ENCODE results near the gene CFL1. TPM values are rescaled to one million over a fixed set of nuclear protein-coding genes. Genes with fewer than 3 reads are reported as not detected.

The CFL1 gene
- total and polyA plus RNA-seq, 2 of the 8 experiments (the other 6 are each of a cell fraction or from before 2014, with no cell fraction given) = 1,252 to 1,365 TPM

DNA sequence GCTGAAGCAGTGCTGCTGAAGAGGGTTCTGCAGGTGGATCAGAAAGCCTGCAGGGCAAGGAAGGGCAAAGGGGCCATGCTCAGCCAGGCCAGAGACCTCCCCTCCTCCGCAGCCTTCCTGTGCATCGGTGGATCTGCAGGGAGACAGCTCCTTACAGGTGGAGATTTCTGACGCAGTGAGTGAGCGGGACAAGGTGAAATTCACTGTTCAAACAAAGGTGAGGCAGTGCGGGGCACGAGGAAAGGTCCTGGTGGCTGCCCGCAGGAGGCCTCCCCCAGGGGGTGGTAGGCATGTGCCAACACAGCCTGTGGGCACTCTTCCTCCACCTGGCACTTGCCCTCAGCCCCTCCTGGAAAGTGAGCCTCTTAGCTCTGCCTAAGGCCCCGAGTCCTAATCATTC is 8.6 kb downstream of the CFL1 start:
- Histone ChIP-seq H3K23ac (ENCODE audit: insufficient read length) (no peak overlapping the region), H4K8ac (ENCODE audit: extremely low read depth, insufficient read depth, low read length) (no peak overlapping the region), H3K14ac (ENCODE audit: insufficient read length) (no peak overlapping the region), H2BK20ac (ENCODE audit: low read length) (no peak overlapping the region), H3K79me1 (ENCODE audit: low read depth, low read length) (peaks cover 5% of the 10 kb centered on the region; the same call in 1 of the 2 replicates), H3K79me2 (ENCODE audit: control insufficient read depth in 1 of 2, insufficient read depth in 2 of 2, low read length in 2 of 2) (peaks cover 0 to 6% of the 10 kb centered on the region in 2 experiments; a peak in 2 of 4 replicates), H3K23me2 (ENCODE audit: low read depth, low read length) (no peaks in the 10 kb centered on the region), H3K9ac (replicated peaks in 1 of 4; ENCODE audit: extremely low read depth in 1 of 4, low read depth in 3 of 4, low read length in 3 of 4) (no peak overlapping the region), H2AFZ (ENCODE audit: low read length) (no peak overlapping the region), H3K36me3 (ENCODE audit: control insufficient read depth in 2 of 4, insufficient read depth in 4 of 4, low read length in 3 of 4) (peaks cover 2 to 15% (median 12%) of the 10 kb centered on the region in 4 experiments), H3K27me3 (replicated peaks in 1 of 4; ENCODE audit: control insufficient read depth in 3 of 4, extremely low read depth in 1 of 4, insufficient read depth in 3 of 4, low read length in 3 of 4) (no peaks in the 10 kb centered on the region; a peak in 1 of 7 replicates), H3K4me1 (replicated peaks in 1 of 4; ENCODE audit: control insufficient read depth in 3 of 4, insufficient read depth in 4 of 4, low read length in 3 of 4) (peaks cover 0 to 4% (median under 1%) of the 10 kb centered on the region in 4 experiments; a peak in 5 of 7 replicates), H2BK5ac (ENCODE audit: low read depth, low read length) (0 out of 2 replicates have a peak overlapping the region, but pooled peaks have one; percentile 77), H2BK120ac (replicated peaks; ENCODE audit: low read depth, low read length) (no peak overlapping the region), H2BK15ac (ENCODE audit: low read length) (no peak overlapping the region), H3K56ac (replicated peaks; ENCODE audit: insufficient read length, low read depth, low read length) (no peak overlapping the region), H4K5ac (ENCODE audit: insufficient read length, low read depth, low read length) (no peak overlapping the region), H3K18ac (ENCODE audit: extremely low read depth, low read length) (no peak overlapping the region), H3K4ac (replicated peaks; ENCODE audit: insufficient read length, low read depth, low read length) (no peak overlapping the region), H4K91ac (replicated peaks; ENCODE audit: insufficient read length, low read length) (no peak overlapping the region), H3K27ac (ENCODE audit: low read depth, low read length) (no peak overlapping the region), H3K4me3 (ENCODE audit: extremely low read depth in 1 of 4, insufficient read depth in 2 of 4, low read depth in 3 of 4, low read length in 4 of 4) (no peak overlapping the region), H3K9me3 (ENCODE audit: insufficient read depth in 2 of 2, low read depth in 1 of 2, low read length in 1 of 2) (peaks cover 7 to 10% of the 10 kb centered on the region in 2 experiments; a peak in 2 of 4 replicates), H3K4me2 (ENCODE audit: insufficient read depth in 1 of 2, low read depth in 2 of 2, low read length in 2 of 2) (0 out of 4 replicates have a peak overlapping the region, but pooled peaks of 1 of the 2 experiments have one; percentile 6), H2BK12ac (ENCODE audit: low read depth, low read length) (no peak overlapping the region), H2AK5ac (ENCODE audit: low read depth, low read length) (no peak overlapping the region), H4K20me1 (replicated peaks in 1 of 2; ENCODE audit: control insufficient read depth in 1 of 2, insufficient read depth in 2 of 2, low read length in 2 of 2) (peaks cover 9 to 12% of the 10 kb centered on the region in 2 experiments)
- ChIA-PET CTCF (ENCODE audit: partially characterized antibody) (interaction anchor here (1.0 to 15.2 kb wide), 13 partner anchors 9 to 139 kb away, joined by 3 to 283 read pairs (median 16); partner anchors contain the start of genes AP5B1, CCDC85B, CFL1 and CTSW), POLR2A (ENCODE audit: partially characterized antibody) (interaction anchor here (1.0 to 38.3 kb wide), 8 partner anchors 11 to 186 kb away, joined by 3 to 1071 read pairs (median 5); partner anchors contain the start of genes CCDC85B, CFL1, CTSW and EFEMP2)
- FAIRE-seq (no peak), DNase-seq (ENCODE audit: low read depth in 1 of 2, low spot score in 2 of 2) (no peak)
- 86% methylated on average over 8 of the region's 8 CpGs; no CpG with 5 or more reads in 1 of the 2 experiments for WGBS, 2 experiments (ENCODE audit: extremely low coverage in 1 of 2, insufficient coverage in 1 of 2, insufficient read length in 1 of 2, insufficient replicate concordance in 2 of 2, low coverage in 1 of 2, low lambda C conversion rate in 2 of 2, missing lambda C conversion rate in 1 of 2)
- TF ChIP-seq MAFK (IDR thresholded peaks at IDR 0.05; ENCODE audit: low read depth, low read length) (no peak), RFX5 (IDR thresholded peaks at IDR 0.05; ENCODE audit: borderline replicate concordance, low read depth, low read length) (no peak), EZH2 (IDR thresholded peaks at IDR 0.05; ENCODE audit: low read depth, low read length, severe bottlenecking) (no peak), EGR1 (IDR thresholded peaks at IDR 0.05; ENCODE audit: borderline replicate concordance, low read depth, low read length) (no peak), JUN (IDR thresholded peaks at IDR 0.05; ENCODE audit: low read depth, low read length) (no peak), ASH2L (IDR thresholded peaks at IDR 0.05; ENCODE audit: low read length) (no peak), POU5F1 (IDR thresholded peaks at IDR 0.05; ENCODE audit: low read depth, low read length) (no peak), SUZ12 (IDR thresholded peaks at IDR 0.05; ENCODE audit: low read length) (no peak), SAP30 (IDR thresholded peaks at IDR 0.05; ENCODE audit: insufficient read depth, insufficient replicate concordance, low read length) (no peak)
- TF ChIP-seq, protein P1, sequence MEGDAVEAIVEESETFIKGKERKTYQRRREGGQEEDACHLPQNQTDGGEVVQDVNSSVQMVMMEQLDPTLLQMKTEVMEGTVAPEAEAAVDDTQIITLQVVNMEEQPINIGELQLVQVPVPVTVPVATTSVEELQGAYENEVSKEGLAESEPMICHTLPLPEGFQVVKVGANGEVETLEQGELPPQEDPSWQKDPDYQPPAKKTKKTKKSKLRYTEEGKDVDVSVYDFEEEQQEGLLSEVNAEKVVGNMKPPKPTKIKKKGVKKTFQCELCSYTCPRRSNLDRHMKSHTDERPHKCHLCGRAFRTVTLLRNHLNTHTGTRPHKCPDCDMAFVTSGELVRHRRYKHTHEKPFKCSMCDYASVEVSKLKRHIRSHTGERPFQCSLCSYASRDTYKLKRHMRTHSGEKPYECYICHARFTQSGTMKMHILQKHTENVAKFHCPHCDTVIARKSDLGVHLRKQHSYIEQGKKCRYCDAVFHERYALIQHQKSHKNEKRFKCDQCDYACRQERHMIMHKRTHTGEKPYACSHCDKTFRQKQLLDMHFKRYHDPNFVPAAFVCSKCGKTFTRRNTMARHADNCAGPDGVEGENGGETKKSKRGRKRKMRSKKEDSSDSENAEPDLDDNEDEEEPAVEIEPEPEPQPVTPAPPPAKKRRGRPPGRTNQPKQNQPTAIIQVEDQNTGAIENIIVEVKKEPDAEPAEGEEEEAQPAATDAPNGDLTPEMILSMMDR (IDR thresholded peaks at IDR 0.05; ENCODE audit: control extremely low read depth in 1 of 3, insufficient read depth in 1 of 3, low read depth in 1 of 3, low read length in 3 of 3) = no peak

Data from H1 (cell line).